HCT116 (cell line): ENCODE measurements around the gene PLAAT3. TPM values are rescaled to one million over a fixed set of nuclear protein-coding genes. Genes with fewer than 3 reads are reported as not detected.

Experiments
- total RNA-seq: library from RNA; stranded (reverse); gene quantifications from one replicate; pipeline ENCODE4 v1.2.1, GENCODE V29; 2021; ENCODE audit not compliant: unreplicated experiment

PLAAT3 gene
- total RNA-seq, 1 experiment from 2014 or later, result 31.1 TPM

Other genes starting within 250 kb of the PLAAT3 start
- gene SLC22A9, start 244.6 kb downstream of the PLAAT3 start, total RNA-seq, result not detected
- not detected for gene PLAAT5, start 123.3 kb downstream of the PLAAT3 start, total RNA-seq
- not detected for gene LGALS12, start 108.3 kb downstream of the PLAAT3 start, total RNA-seq
- gene PLAAT4, start 77.6 kb downstream of the PLAAT3 start, total RNA-seq, result 0.52 TPM
- not detected for gene PLAAT2, start 51.1 kb downstream of the PLAAT3 start, total RNA-seq
- 32.3 TPM for gene ATL3, start 56.9 kb upstream of the PLAAT3 start, total RNA-seq
- 95.0 TPM for gene RTN3, start 67.1 kb upstream of the PLAAT3 start, total RNA-seq
- 14.7 TPM for gene ZFTA, start 154.3 kb upstream of the PLAAT3 start, total RNA-seq
- 50.9 TPM for gene SPINDOC, start 199.0 kb upstream of the PLAAT3 start, total RNA-seq
- 39.8 TPM for gene MARK2, start 224.7 kb upstream of the PLAAT3 start, total RNA-seq